HUES48 (cell line): ENCODE results near the gene TDRD9.

Source experiments
- H3K27ac ChIP-seq: one replicate; pipeline ENCODE4 v1.7.0; 2013; ENCODE audit warnings: low read depth, low read length, inconsistent platforms
- H3K27me3 ChIP-seq: 2 replicates; pipeline ENCODE4 v1.6.1; 2013; ENCODE audit warnings: mild to moderate bottlenecking, low read length; ENCODE audit not compliant: control insufficient read depth, insufficient read depth
- H3K36me3 ChIP-seq: 2 replicates; pipeline ENCODE4 v1.6.1; 2013; ENCODE audit warnings: low read length; ENCODE audit not compliant: control insufficient read depth, insufficient read depth
- H3K4me1 ChIP-seq: 2 replicates; pipeline ENCODE4 v1.6.1; 2013; ENCODE audit warnings: mild to moderate bottlenecking, low read length; ENCODE audit not compliant: control insufficient read depth, insufficient read depth
- H3K4me3 ChIP-seq: 2 replicates; pipeline ENCODE4 v1.5.1; 2013; ENCODE audit warnings: mild to moderate bottlenecking, low read depth, low read length
- H3K9ac ChIP-seq: 2 replicates; pipeline ENCODE4 v1.6.1; 2013; ENCODE audit warnings: mild to moderate bottlenecking, low read depth, low read length, moderate library complexity
- H3K9me3 ChIP-seq: 2 replicates; pipeline ENCODE4 v1.6.1; 2013; ENCODE audit warnings: low read length; ENCODE audit not compliant: control insufficient read depth, insufficient read depth

TDRD9 gene

DNA sequence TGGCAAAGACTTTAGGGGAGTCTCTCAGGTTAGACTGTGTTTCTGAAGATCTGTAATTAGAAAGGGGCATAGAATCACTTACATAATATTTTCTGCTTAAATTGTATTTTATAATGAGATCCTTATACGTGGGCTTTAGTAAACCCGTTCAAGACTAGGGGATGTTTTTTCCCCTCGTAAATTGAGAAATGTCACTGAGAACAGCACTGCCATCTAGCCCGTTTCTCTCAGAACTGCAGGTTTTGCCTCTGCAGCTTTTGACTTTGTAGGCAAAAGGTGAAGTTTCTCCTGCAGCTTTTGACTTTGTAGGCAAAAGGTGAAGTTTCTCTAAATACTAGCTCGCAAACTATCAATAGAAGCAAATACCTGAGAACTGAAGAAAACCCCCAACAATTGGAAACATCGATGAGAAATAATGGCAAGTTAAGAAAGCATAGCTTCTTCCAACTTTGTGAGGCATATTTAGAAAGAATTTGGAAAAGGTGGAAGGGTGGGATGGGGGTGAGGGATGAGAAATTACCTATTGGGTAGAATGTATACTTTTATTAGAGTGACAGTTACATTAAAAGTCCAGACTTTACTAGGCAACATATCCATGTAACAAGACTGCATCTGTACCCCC lies 147.4 kb downstream of the TDRD9 start:
- Histone ChIP-seq H3K36me3 (no peaks in the 10 kb centered on the region), H3K27me3 (no peaks in the 10 kb centered on the region), H3K4me1 (no peaks in the 10 kb centered on the region), H3K9ac (no peak overlapping the region), H3K4me3 (no peak overlapping the region), H3K27ac (no peak overlapping the region), H3K9me3 (peaks cover 16% of the 10 kb centered on the region)

DNA sequence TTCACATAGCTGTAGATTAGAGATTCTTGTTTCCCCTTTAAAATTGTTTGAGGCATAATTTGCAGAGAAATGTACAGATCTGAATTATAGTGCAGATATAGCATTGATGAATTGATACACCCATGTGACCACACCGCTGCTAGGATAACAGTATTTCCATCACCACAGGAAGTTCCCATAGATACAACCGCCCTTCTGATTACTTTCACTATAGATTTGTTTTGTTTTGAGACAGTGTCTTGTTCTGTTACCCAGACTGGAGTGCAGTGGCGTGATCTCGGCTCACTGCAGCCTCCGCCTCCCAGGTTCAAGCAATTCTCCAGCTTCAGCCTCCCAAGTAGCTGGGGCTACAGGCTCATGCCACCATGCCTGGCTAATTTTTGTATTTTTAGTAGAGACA lies 148.5 kb downstream of the TDRD9 start:
- peaks cover 16% of the 10 kb centered on the region for H3K9me3 ChIP-seq
- H3K36me3 ChIP-seq: no peaks in the 10 kb centered on the region
- H3K9ac ChIP-seq: no peak overlapping the region
- H3K27ac ChIP-seq: no peak overlapping the region
- no peak overlapping the region for H3K4me3 ChIP-seq
- H3K4me1 ChIP-seq: no peaks in the 10 kb centered on the region
- no peaks in the 10 kb centered on the region for H3K27me3 ChIP-seq

DNA sequence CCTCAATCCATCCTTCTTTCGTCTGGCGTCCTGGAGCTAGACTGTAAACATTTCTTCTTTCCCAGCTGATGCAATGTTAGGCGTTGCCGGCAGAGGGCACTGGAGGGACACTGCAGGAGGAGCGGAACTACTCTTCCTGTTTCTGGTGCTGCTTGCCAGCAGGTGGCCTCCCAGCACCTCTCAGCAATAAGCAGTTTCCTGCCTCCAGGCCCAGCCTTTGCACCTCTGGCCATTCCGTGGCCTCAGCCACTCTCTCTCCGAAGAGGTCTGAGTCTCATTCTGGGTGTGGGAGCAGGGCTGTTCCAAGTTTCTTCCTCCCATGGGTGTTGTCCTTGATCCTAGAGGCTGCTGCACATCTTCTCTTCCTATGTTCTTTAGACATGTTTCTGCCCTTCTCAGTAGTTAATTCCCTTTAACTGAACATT lies 149.8 kb downstream of the TDRD9 start:
- H3K9ac ChIP-seq: no peak overlapping the region
- no peak overlapping the region for H3K27ac ChIP-seq
- no peak overlapping the region for H3K4me3 ChIP-seq
- peaks cover 11% of the 10 kb centered on the region for H3K9me3 ChIP-seq
- H3K4me1 ChIP-seq: no peaks in the 10 kb centered on the region
- no peaks in the 10 kb centered on the region for H3K27me3 ChIP-seq
- H3K36me3 ChIP-seq: no peaks in the 10 kb centered on the region

DNA sequence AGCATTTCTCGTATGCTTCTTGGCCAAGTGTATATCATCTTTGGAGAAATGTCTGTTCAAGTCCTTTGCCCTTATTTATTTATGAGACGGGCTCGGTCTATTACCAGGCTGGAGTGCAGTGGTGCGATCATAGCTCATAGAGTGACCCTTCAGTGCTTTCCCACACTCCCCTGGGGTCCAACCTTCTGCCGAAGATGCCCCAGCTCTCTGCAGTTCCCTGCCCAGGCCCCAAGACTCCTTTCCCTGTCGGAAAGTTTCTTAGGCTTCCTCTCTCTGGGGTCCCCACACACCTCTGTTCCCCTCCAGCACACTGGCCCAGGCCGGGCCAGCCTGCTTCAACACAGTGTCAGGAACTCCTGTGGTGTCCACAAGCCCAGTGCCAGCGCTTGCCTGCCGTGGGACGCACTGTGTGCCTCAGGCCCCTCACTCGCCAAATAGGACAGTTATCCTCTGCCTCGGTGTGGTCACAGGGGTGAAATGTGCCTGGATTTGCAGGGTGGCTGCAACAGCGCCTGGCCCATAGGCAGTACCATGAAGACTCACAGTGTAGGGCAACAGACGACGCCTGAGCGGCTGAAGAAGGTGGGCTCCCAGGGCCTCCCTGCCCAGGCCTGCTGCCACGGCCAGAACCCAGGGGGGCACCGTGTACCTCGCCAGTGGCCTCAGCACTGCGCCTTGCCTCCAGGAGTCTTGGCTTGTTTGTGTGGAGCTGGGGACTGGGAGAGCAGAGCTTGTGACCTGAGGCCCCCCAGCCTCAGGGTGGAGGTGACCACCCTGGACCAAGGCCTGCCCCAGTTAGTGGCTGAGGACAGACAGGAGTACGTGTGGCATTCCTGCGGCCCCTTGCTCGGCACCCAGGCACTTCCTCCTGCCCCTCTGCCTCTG lies 152.4 kb downstream of the TDRD9 start:
- H3K9ac ChIP-seq: no peak overlapping the region

DNA sequence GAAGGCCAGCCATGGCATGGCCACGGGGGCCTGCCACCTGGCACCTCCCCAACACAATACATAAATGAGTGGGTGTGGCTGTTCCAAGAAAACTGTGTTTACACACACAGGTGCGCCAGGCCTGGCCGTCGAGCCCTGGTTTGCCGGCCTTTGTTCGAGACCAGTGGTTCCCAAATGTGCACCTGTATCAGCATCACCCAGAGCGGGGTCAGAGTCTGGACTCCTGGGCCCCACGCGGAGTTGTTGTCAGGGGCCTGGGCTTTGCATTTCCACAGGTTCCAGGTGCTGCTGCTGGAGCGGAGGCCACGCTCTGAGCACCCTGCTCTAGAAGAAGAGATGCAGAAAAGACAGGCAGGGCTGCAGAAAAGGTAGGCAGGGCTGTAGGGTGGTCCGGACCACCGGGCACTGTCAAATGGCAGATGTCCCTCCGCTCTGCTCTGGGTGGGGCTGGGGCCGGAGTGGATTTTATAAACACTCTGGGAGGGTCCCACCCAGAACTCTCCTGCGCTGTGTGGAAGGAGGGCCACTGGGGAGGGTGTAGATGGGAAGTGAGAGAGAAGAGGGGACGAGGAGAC lies 153.1 kb downstream of the TDRD9 start:
- Histone ChIP-seq H3K4me1 (no peaks in the 10 kb centered on the region; the same call in 1 of the 2 replicates), H3K9me3 (no peaks in the 10 kb centered on the region), H3K9ac (no peak overlapping the region), H3K4me3 (no peak overlapping the region), H3K36me3 (no peaks in the 10 kb centered on the region), H3K27me3 (peaks cover 5% of the 10 kb centered on the region; the same call in 1 of the 2 replicates), H3K27ac (no peak overlapping the region)

More for the DNA sequence above, 152.4 kb downstream of the TDRD9 start:
- H3K9me3 ChIP-seq: no peaks in the 10 kb centered on the region
- H3K36me3 ChIP-seq: no peaks in the 10 kb centered on the region
- no peaks in the 10 kb centered on the region for H3K27me3 ChIP-seq
- no peak overlapping the region for H3K4me3 ChIP-seq
- no peak overlapping the region for H3K27ac ChIP-seq
- no peaks in the 10 kb centered on the region; the same call in 1 of the 2 replicates for H3K4me1 ChIP-seq

DNA sequence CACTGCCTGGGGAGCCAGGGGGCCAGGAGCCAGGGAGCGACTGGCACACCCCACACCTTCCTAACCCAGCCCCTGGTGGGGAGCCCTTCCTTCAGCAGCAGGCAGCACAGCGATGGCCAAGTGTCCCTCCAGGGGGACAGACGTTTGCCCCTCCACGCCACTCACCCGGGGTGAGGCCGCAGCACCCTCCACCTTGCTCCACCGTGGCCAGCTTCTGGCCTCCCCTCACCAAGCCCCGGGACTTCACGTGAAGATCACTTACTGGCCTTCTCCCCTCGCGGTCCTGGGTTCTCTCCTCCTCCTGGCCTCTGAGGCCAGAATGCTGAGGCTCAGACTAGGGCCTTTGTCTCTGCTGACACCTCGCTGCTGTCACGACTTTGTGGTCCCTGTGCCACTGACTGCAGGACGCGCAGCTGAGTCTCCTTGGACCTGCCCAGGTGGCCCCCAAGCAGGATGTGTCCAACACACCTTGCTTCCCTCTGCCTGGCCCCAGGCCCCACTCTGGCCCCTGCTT lies 153.8 kb downstream of the TDRD9 start:
- Histone ChIP-seq H3K27ac (no peak overlapping the region), H3K36me3 (no peaks in the 10 kb centered on the region), H3K4me3 (no peak overlapping the region), H3K9me3 (no peaks in the 10 kb centered on the region), H3K9ac (no peak overlapping the region), H3K4me1 (no peaks in the 10 kb centered on the region; the same call in 1 of the 2 replicates), H3K27me3 (peaks cover 5% of the 10 kb centered on the region; the same call in 1 of the 2 replicates)

DNA sequence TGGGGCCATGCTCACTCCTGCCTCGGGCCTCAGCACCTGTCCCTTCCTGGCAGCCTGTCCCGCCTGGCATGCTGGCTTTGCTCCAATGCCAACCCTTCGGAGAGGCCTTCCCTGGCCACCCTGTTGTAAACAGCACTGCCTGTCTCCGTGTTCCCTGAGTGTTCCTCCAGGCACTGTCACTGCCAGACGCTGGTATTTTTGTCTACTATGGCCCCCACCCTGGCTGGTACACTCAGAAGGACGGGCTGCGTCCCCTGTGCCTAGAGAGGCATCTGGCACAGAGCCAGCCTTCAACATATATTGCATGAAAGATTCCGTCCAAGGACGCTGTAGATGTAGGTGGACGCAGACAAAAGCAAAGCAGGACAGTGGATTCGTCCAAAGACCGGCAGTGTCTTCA lies 154.6 kb downstream of the TDRD9 start:
- H3K9ac ChIP-seq: no peak overlapping the region
- no peaks in the 10 kb centered on the region; the same call in 1 of the 2 replicates for H3K4me1 ChIP-seq
- peaks cover 5% of the 10 kb centered on the region; the same call in 1 of the 2 replicates for H3K27me3 ChIP-seq
- no peak overlapping the region for H3K4me3 ChIP-seq
- H3K27ac ChIP-seq: no peak overlapping the region
- no peaks in the 10 kb centered on the region for H3K36me3 ChIP-seq
- H3K9me3 ChIP-seq: no peaks in the 10 kb centered on the region

DNA sequence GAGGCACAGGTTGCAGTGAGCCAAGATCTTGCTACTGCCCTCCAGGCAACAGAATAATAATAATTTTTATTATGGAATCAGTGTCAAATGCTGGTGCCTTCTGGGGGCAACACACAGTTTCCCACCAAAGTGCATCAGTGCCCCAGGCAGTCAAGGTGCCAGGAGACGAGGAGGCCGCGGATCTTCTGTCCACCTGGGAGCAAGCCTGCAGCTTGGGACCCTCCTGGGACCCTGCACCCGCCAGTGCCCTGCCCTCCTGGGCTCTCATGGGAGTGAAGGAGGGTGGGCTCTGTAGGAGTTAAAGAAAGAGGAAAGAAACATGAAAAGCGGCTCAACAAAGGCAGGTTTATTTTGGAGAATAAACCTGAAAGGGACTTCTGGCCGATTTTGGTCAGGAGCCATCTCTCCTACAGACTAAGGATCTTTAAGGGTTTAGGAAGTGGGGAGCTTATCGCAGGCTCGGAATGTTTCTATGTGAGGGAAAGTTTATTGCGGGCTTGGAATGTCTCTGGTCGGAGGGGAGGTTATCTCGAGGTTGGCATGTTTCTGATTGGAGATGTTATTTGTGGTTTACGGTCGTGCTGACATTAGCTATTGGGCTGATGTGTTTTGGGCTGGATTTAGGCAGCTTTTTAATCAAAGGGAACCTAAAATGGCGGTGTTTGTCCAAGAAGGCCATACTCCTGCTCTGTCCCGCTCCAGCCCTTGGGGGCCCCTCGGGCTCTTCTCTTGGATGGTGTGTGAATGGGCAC lies 156.2 kb downstream of the TDRD9 start:
- Histone ChIP-seq H3K9ac (no peak overlapping the region), H3K4me1 (no peaks in the 10 kb centered on the region; the same call in 1 of the 2 replicates), H3K36me3 (no peaks in the 10 kb centered on the region), H3K27ac (no peak overlapping the region), H3K27me3 (peaks cover 5% of the 10 kb centered on the region; the same call in 1 of the 2 replicates), H3K9me3 (no peaks in the 10 kb centered on the region), H3K4me3 (no peak overlapping the region)

DNA sequence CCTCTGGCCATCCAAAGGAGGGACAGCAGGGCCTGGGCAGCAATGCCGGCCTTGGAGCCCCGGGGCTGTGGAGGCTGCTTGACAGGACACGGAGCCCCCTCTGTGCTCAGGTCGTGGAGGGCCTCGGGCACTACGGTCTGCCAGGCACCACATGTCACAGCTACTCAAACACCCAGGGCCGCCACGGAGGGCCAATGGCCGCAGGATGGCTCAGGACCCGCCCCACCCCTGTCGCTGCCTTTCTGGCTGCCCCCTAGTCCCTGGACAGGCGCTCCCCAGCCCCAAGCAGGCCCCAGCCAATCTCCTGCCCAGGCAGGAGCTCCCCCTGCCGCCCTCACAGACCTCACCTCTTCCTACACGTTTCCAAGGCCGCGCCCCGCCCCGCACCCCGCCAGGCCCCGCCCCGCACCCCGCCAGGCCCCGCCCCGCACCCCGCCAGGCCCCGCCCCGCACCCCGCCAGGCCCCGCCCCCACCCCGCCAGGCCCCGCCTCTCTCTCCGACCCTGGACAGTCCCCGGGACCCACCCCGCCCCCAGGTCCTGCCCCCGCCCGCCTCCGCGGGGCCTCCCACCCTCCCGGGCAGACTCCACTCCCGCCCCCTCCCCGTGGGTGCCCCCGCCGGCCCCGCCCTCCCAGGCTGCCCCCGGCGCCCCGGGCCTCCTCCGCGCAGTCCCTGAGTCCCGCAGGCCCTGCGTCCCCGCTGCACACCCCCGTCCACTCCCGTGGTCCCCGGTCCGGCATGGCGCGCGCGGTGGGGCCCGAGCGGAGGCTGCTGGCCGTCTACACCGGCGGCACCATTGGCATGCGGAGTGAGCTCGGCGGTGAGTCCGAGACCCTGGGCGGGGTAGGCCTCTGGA lies 157.0 kb downstream of the TDRD9 start, which contains the start of gene ASPG:
TSS of gene ASPG (plus strand) at position 669 of the 857 bp plus-strand sequence. CDS start at position 740, 71 bp downstream.
- Histone ChIP-seq H3K9me3 (no peaks in the 10 kb centered on the region), H3K36me3 (no peaks in the 10 kb centered on the region), H3K4me1 (no peaks in the 10 kb centered on the region; the same call in 1 of the 2 replicates), H3K9ac (no peak within 1 kb of the TSS), H3K27me3 (peaks cover 5% of the 10 kb centered on the region; the same call in 1 of the 2 replicates), H3K27ac (no peak within 1 kb of the TSS), H3K4me3 (peak within 1 kb of the TSS; percentile 54)

DNA sequence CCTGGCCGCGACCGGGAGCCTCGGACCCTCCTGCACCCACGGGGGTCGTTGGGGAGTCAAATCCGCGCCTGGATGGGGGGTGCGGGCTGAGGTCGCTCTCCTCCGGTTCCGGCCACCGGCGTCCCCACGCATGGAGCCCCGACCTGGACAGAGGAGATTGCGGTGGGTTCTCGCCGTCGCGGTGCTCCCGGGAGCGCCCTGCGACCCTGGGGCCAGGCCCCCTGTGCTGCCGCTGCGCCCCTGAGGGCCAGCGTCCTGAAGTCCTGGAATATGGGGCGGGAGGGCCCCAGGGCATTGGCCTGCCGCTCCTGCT lies 157.6 kb downstream of the TDRD9 start:
- Histone ChIP-seq H3K4me3 (peak overlapping the region; percentile 54), H3K27ac (no peak overlapping the region), H3K9ac (no peak overlapping the region)

More for the DNA sequence above, 157.6 kb downstream of the TDRD9 start:
- H3K27me3 ChIP-seq: peaks cover 5% of the 10 kb centered on the region; the same call in 1 of the 2 replicates
- H3K9me3 ChIP-seq: no peaks in the 10 kb centered on the region
- H3K4me1 ChIP-seq: no peaks in the 10 kb centered on the region; the same call in 1 of the 2 replicates
- H3K36me3 ChIP-seq: no peaks in the 10 kb centered on the region
